ENCODE data around the gene MYOD1.

GRCh38 chr11:17699147-17700114, 19.9 kb upstream of the MYOD1 start:
- TF ChIP-seq CTCF (conservative IDR thresholded peaks at IDR 0.05; ENCODE audit: low read depth, low read length) = no peak
- TF ChIP-seq EZH2 (IDR thresholded peaks at IDR 0.05; ENCODE audit: low read length, unreplicated experiment) = no peak
- TF ChIP-seq EZH2phosphoT487 (IDR thresholded peaks at IDR 0.05; ENCODE audit: borderline replicate concordance, low read length) = no peak

Measured in PC-3 (cell line).